ENCODE data around the gene GPX4.

The GPX4 gene

DNA sequence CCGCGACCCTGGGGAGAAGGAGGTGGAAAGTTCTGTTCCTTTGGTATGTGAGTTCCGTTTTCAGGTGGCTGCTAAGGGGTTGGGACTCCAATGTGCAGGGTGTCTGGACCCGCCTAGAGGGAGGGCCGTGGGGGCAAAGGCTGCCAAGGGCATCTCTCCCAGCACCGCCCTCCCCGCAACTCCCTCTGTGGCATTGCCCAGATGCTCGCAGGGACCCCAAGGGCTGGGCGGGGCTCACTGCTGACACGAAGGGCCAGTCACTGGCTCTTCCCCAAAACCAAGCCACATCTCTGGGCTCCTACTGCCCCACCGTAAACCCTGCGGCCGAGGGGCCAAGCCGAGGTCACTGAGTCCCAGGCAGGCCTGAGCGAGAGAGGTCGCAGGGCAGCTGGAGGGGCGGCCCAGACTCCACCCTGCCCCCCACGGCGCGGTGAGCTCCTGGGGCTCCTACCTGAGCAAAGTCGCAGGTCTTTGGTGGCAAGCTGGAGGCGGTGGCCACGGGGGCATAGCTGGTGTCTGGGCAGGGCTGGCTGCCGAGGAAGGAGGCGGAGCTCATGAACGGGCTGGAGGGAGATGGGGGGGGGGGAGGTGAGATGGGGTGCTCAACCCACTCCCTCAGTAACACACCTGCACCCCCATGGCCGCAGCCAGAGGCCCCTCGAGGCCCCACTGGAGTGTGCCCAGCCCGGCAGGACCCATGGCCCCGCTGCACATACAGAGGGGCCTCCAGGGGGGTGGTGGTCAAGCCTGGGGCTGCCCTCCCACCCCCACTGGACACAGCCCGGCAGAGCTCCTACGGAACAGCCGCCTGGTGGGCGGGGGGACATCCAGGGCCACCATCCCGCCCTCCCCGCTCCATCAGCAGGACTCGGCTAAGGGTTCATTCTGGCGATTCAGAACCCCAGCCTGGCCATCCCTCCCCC lies 43.3 kb downstream of the GPX4 start:
- Histone ChIP-seq H3K27me3 (no peaks in the 10 kb centered on the region), H3K4me3 (ENCODE audit: low read depth in 1 of 2, low read length in 1 of 2) (no peak overlapping the region), H3K36me3 (peaks cover 83% of the 10 kb centered on the region), H3K27ac (no peak overlapping the region), H3K9me3 (no peaks in the 10 kb centered on the region), H3K4me1 (ENCODE audit: control insufficient read depth in 1 of 2, insufficient read depth in 1 of 2, low read depth in 1 of 2, low read length in 1 of 2) (peaks cover 4% of the 10 kb centered on the region in 2 experiments)
- TF ChIP-seq, protein P1, sequence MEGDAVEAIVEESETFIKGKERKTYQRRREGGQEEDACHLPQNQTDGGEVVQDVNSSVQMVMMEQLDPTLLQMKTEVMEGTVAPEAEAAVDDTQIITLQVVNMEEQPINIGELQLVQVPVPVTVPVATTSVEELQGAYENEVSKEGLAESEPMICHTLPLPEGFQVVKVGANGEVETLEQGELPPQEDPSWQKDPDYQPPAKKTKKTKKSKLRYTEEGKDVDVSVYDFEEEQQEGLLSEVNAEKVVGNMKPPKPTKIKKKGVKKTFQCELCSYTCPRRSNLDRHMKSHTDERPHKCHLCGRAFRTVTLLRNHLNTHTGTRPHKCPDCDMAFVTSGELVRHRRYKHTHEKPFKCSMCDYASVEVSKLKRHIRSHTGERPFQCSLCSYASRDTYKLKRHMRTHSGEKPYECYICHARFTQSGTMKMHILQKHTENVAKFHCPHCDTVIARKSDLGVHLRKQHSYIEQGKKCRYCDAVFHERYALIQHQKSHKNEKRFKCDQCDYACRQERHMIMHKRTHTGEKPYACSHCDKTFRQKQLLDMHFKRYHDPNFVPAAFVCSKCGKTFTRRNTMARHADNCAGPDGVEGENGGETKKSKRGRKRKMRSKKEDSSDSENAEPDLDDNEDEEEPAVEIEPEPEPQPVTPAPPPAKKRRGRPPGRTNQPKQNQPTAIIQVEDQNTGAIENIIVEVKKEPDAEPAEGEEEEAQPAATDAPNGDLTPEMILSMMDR (IDR thresholded peaks at IDR 0.05): no peak

- no peaks in the 10 kb centered on the region for H3K9me3 ChIP-seq
- no peaks in the 10 kb centered on the region for H3K27me3 ChIP-seq
- H3K27ac ChIP-seq: no peak overlapping the region
- peaks cover 4 to 7% of the 10 kb centered on the region in 2 experiments for H3K4me1 ChIP-seq (ENCODE audit: control insufficient read depth in 1 of 2, insufficient read depth in 1 of 2, low read depth in 1 of 2, low read length in 1 of 2)
- peaks cover 82% of the 10 kb centered on the region for H3K36me3 ChIP-seq
- TF ChIP-seq, protein P1 (IDR thresholded peaks at IDR 0.05): no peak
- H3K4me3 ChIP-seq (ENCODE audit: low read depth in 1 of 2, low read length in 1 of 2): no peak overlapping the region
These were observed 44.2 kb downstream of the GPX4 start for GRCh38 chr19:1147934-1148549.

DNA sequence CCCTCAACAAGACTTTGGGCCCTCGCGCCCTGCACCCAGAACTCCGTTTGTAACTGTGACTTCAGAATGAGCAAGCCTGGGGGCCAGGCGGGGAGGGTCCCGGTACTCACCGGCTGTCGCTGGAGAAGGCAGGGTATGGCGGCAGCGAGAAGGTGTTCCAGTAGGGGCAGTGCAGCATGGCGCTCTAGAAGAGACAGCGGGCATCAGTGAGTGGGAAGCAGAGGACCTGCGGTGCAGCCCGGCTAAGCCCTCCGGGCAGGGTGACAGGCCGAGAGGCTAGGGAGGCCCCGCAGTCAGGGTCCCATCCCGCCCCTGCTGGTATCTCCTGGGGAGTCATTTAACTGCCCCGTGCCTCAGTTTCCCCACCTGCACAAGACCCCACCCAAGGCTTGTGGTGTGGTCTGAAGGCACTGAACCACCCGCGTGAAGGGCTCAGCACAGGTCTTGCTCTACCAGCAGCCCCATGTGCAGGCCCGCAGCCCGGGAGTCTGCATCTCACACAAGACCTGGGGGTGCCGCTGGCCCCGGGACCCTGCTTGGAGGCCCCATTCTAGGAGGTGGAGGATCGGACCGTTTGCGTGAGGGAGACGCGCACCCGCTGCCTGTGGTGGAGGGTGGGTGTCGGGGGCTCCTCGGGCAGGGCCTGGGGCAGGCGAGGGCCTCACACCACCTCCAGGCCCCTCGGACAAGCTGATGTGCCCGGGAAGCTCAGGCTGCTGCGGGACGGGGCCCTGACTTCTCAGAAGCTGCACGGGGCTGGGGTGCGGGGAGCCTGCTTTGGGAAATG lies 45.7 kb downstream of the GPX4 start:
- H3K9me3 ChIP-seq: no peaks in the 10 kb centered on the region
- H3K36me3 ChIP-seq: peaks cover 78% of the 10 kb centered on the region
- H3K4me3 ChIP-seq (ENCODE audit: low read depth in 1 of 2, low read length in 1 of 2): no peak overlapping the region
- H3K27ac ChIP-seq: no peak overlapping the region
- TF ChIP-seq, protein P1 (IDR thresholded peaks at IDR 0.05): no peak
- H3K27me3 ChIP-seq: no peaks in the 10 kb centered on the region
- H3K4me1 ChIP-seq (ENCODE audit: control insufficient read depth in 1 of 2, insufficient read depth in 1 of 2, low read depth in 1 of 2, low read length in 1 of 2): peaks cover 16 to 20% of the 10 kb centered on the region in 2 experiments

GRCh38 chr19:1150333-1151036 lies 46.7 kb downstream of the GPX4 start:
- Histone ChIP-seq H3K27ac (no peak overlapping the region), H3K36me3 (peaks cover 77% of the 10 kb centered on the region), H3K9me3 (no peaks in the 10 kb centered on the region), H3K4me1 (ENCODE audit: control insufficient read depth in 1 of 2, insufficient read depth in 1 of 2, low read depth in 1 of 2, low read length in 1 of 2) (peaks cover 26 to 30% of the 10 kb centered on the region in 2 experiments), H3K27me3 (no peaks in the 10 kb centered on the region), H3K4me3 (ENCODE audit: low read depth in 1 of 2, low read length in 1 of 2) (no peak overlapping the region)
- TF ChIP-seq, protein P1 (IDR thresholded peaks at IDR 0.05): no peak

Data from neutrophil (primary cell).